Measurements from ENCODE around the gene MYO1D. TPM values are rescaled to one million over a fixed set of nuclear protein-coding genes. Genes with fewer than 3 reads are reported as not detected.
"Not testable (repeated sequence)": the region's sequence is repeated elsewhere in the genome, so short reads cannot be mapped to it uniquely, and the experiment has no call there.

Gene MYO1D
- total and polyA plus RNA-seq, 8 donors, result 16.7 to 43.0 (median 29.4) TPM

- intact Hi-C loops (cut with DNase I), result no loop called here
- Histone ChIP-seq H3K27ac (no peak overlapping the region), H3K4me3 (no peak overlapping the region), H3K9me3 (no peaks in the 10 kb centered on the region), H3K27me3 (no peaks in the 10 kb centered on the region), H3K4me1 (peaks cover 0 to 6% (median 0%) of the 10 kb centered on the region in 3 donors), H3K36me3 (no peaks in the 10 kb centered on the region)
- peak in 1 of 4 donors; percentile 19 for ATAC-seq
- no peak for FAIRE-seq
- DNase-seq, result no peak
- no peak for TF ChIP-seq CTCF (IDR thresholded peaks at IDR 0.05)
- 72 to 85% methylated on average over 2 of the region's 2 CpGs for WGBS, 2 donors
Observed at GRCh38 chr17:32896647-32897258, 19.8 kb upstream of the MYO1D start.

GRCh38 chr17:32894245-32894644, 17.3 kb upstream of the MYO1D start:
- Histone ChIP-seq H3K36me3 (no peaks in the 10 kb centered on the region), H3K27ac (no peak overlapping the region), H3K27me3 (no peaks in the 10 kb centered on the region), H3K4me1 (peaks cover 0 to 6% (median 0%) of the 10 kb centered on the region in 3 donors), H3K4me3 (no peak overlapping the region), H3K9me3 (no peaks in the 10 kb centered on the region)
- ATAC-seq (no peak), DNase-seq (no peak), FAIRE-seq (no peak)
- intact Hi-C loops (cut with DNase I), result no loop called here
- 45 to 47% methylated on average over 4 of the region's 4 CpGs for WGBS, 2 donors
- no peak for TF ChIP-seq CTCF (IDR thresholded peaks at IDR 0.05)

GRCh38 chr17:32887410-32887809, 10.5 kb upstream of the MYO1D start:
- H3K27me3 ChIP-seq; H3K4me1 ChIP-seq; H3K27ac ChIP-seq; H3K36me3 ChIP-seq; ATAC-seq; H3K9me3 ChIP-seq; DNase-seq; intact Hi-C loops (cut with DNase I); H3K4me3 ChIP-seq; FAIRE-seq: not testable (repeated sequence)
- 30 to 64% methylated on average over 2 to 4 of the region's 14 CpGs for WGBS, 2 donors

GRCh38 chr17:32886951-32887350, 10.0 kb upstream of the MYO1D start:
- ATAC-seq; H3K27me3 ChIP-seq; H3K36me3 ChIP-seq; H3K4me3 ChIP-seq; H3K4me1 ChIP-seq; DNase-seq; H3K27ac ChIP-seq; intact Hi-C loops (cut with DNase I); H3K9me3 ChIP-seq; FAIRE-seq: not testable (repeated sequence)
- 86 to 90% methylated on average over 8 of the region's 16 CpGs for WGBS, 2 donors

- Histone ChIP-seq H3K36me3 (no peaks in the 10 kb centered on the region), H3K27ac (no peak overlapping the region), H3K4me1 (no peaks in the 10 kb centered on the region), H3K9me3 (no peaks in the 10 kb centered on the region), H3K4me3 (no peak overlapping the region), H3K27me3 (no peaks in the 10 kb centered on the region)
- no peak for DNase-seq
- TF ChIP-seq CTCF (IDR thresholded peaks at IDR 0.05), result no peak
- peak in 1 of 4 donors; percentile 57 for ATAC-seq
- FAIRE-seq, result no peak
- intact Hi-C loops (cut with DNase I), result no loop called here
- 82 to 92% methylated on average over 4 of the region's 4 CpGs for WGBS, 2 donors
Observed at GRCh38 chr17:32882734-32883133, 5.8 kb upstream of the MYO1D start.

- Histone ChIP-seq H3K36me3 (no peaks in the 10 kb centered on the region), H3K4me1 (no peaks in the 10 kb centered on the region), H3K27me3 (no peaks in the 10 kb centered on the region), H3K4me3 (no peak overlapping the region), H3K27ac (no peak overlapping the region), H3K9me3 (no peaks in the 10 kb centered on the region)
- DNase-seq, result no peak
- 64 to 68% methylated on average over 6 of the region's 6 CpGs for WGBS, 2 donors
- no peak for TF ChIP-seq CTCF (IDR thresholded peaks at IDR 0.05)
- FAIRE-seq, result no peak
- intact Hi-C loops (cut with DNase I), result no loop called here
- ATAC-seq, result no peak
Observed at GRCh38 chr17:32882029-32882428, 5.1 kb upstream of the MYO1D start.

Data from pancreas (tissue), 10 donors.